ENCODE measurements around the gene SERPINH1.

DNA sequence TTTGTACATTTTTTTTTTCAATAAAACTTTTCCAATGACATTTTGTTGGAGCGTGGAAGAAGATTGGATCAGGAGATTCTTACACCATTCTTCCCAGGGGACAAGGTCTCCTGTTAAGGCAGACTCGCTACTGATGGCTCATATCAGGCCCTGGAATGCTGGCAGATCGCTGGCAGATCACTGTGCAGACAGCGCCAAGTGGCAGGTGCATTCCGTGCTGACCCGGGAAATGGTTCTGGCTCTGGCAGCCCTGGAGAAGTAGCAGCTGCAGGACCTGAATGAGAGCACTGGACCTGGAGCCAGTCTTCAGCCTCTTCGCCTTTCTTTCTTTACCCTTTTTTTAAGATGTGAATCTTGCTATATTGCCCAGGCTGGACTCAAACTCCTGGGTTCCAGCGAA is 10.7 kb downstream of the SERPINH1 start:
- no peak for TF ChIP-seq YY1 (IDR thresholded peaks at IDR 0.05; ENCODE audit: insufficient read depth, insufficient read length)
- TF ChIP-seq ZNF274 (IDR thresholded peaks at IDR 0.05; ENCODE audit: low read depth, low read length): no peak
- no peak for TF ChIP-seq SUZ12 (IDR thresholded peaks at IDR 0.05; ENCODE audit: extremely low read depth, insufficient read depth, insufficient read length)
